ENCODE data around the gene DVL1.
A peak's percentile ranks its signal among the peaks of the same experiment; 100 is the strongest.

Gene DVL1

GRCh38 chr1:1356796-1357401 lies 7.7 kb upstream of the DVL1 start:
- DNase-seq (ENCODE audit: low read depth in 1 of 2, low spot score in 1 of 2), result no peak

GRCh38 chr1:1356166-1356795 lies 7.1 kb upstream of the DVL1 start:
- no peak for DNase-seq (ENCODE audit: low read depth in 1 of 2, low spot score in 1 of 2)

- no peak for DNase-seq (ENCODE audit: low read depth in 1 of 2, low spot score in 1 of 2)
These were observed 6.2 kb upstream of the DVL1 start for GRCh38 chr1:1355416-1355815.

- DNase-seq (ENCODE audit: low read depth in 1 of 2, low spot score in 1 of 2), result no peak
These were observed 5.3 kb upstream of the DVL1 start for GRCh38 chr1:1354271-1355247.

GRCh38 chr1:1353389-1354151 lies 4.4 kb upstream of the DVL1 start:
- no peak for DNase-seq (ENCODE audit: low read depth in 1 of 2, low spot score in 1 of 2)

GRCh38 chr1:1352786-1353388 lies 3.7 kb upstream of the DVL1 start:
- no peak for DNase-seq (ENCODE audit: low read depth in 1 of 2, low spot score in 1 of 2)

GRCh38 chr1:1351511-1352427 lies 2.6 kb upstream of the DVL1 start:
- DNase-seq (ENCODE audit: low read depth in 1 of 2, low spot score in 1 of 2), result no peak

- DNase-seq (ENCODE audit: low read depth in 1 of 2, low spot score in 1 of 2), result no peak
These were observed 580 bp downstream of the DVL1 start for GRCh38 chr1:1348420-1349255.

- DNase-seq (ENCODE audit: low read depth in 1 of 2, low spot score in 1 of 2), result no peak
These were observed 1.4 kb downstream of the DVL1 start for GRCh38 chr1:1347663-1348419.

- no peak for DNase-seq (ENCODE audit: low read depth in 1 of 2, low spot score in 1 of 2)
These were observed 2.1 kb downstream of the DVL1 start for GRCh38 chr1:1347026-1347595.

- no peak for DNase-seq (ENCODE audit: low read depth in 1 of 2, low spot score in 1 of 2)
These were observed 2.7 kb downstream of the DVL1 start for GRCh38 chr1:1346501-1346890.

GRCh38 chr1:1345860-1346500 lies 3.2 kb downstream of the DVL1 start:
- no peak for DNase-seq (ENCODE audit: low read depth in 1 of 2, low spot score in 1 of 2)

GRCh38 chr1:1345384-1345783 lies 3.8 kb downstream of the DVL1 start:
- no peak for DNase-seq (ENCODE audit: low read depth in 1 of 2, low spot score in 1 of 2)

- peak in 1 of 2 donors; percentile 33 for DNase-seq (ENCODE audit: low read depth in 1 of 2, low spot score in 1 of 2)
These were observed 4.4 kb downstream of the DVL1 start for GRCh38 chr1:1344655-1345361.

- DNase-seq (ENCODE audit: low read depth in 1 of 2, low spot score in 1 of 2), result no peak
These were observed 5.3 kb downstream of the DVL1 start for GRCh38 chr1:1343811-1344421.

GRCh38 chr1:1342584-1343115 lies 6.6 kb downstream of the DVL1 start:
- no peak for DNase-seq (ENCODE audit: low read depth in 1 of 2, low spot score in 1 of 2)

All from activated T-helper 1 cell treated with anti-CD3 and anti-CD28 coated beads, Interleukin-2, amount 50 U/mL, for 16 hours (primary cell).